Smooth muscle cell (in vitro differentiated cells): Measurements from ENCODE around the gene MPI. TPM values are rescaled to one million over a fixed set of nuclear protein-coding genes. Genes with fewer than 3 reads are reported as not detected.

Experiments used
- DNase-seq: peaks from one replicate; lab custom pipeline; 2025; ENCODE audit not compliant: unreplicated experiment; lab: John Stamatoyannopoulos, UW
- H2AFZ ChIP-seq: fragments of 200-600 bp; sonication (generic); 2 replicates; pipeline ENCODE4 v1.6.0; 2016; ENCODE audit warnings: antibody characterized with exemption, low read depth, mild to moderate bottlenecking
- H3F3A ChIP-seq: fragments of 200-600 bp; sonication (generic); 2 replicates; pipeline ENCODE4 v1.6.0; 2017; ENCODE audit warnings: antibody characterized with exemption, low read depth
- H3K27ac ChIP-seq: fragments of 200-600 bp; sonication (generic); 2 replicates; pipeline ENCODE4 v1.5.1; 2016; ENCODE audit warnings: low read depth, mild to moderate bottlenecking
- H3K27me3 ChIP-seq: fragments of 200-600 bp; sonication (generic); 2 replicates; pipeline ENCODE4 v1.6.1; 2016; ENCODE audit warnings: low read depth, mild to moderate bottlenecking
- H3K36me3 ChIP-seq: fragments of 200-600 bp; sonication (generic); 2 replicates; pipeline ENCODE4 v1.5.1; 2016; ENCODE audit warnings: low read depth
- H3K4me1 ChIP-seq: fragments of 200-600 bp; sonication (generic); 2 replicates; pipeline ENCODE4 v1.5.1; 2016; ENCODE audit warnings: low read depth
- H3K4me2 ChIP-seq: fragments of 200-600 bp; sonication (generic); 2 replicates; pipeline ENCODE4 v1.6.0; 2016; ENCODE audit warnings: mild to moderate bottlenecking
- H3K4me3 ChIP-seq: fragments of 200-600 bp; sonication (generic); 2 replicates; pipeline ENCODE4 v1.5.1; 2016; ENCODE audit warnings: mild to moderate bottlenecking
- H3K79me2 ChIP-seq: fragments of 200-600 bp; sonication (generic); 2 replicates; pipeline ENCODE4 v1.6.0; 2016; ENCODE audit warnings: low read depth, mild to moderate bottlenecking
- H3K9ac ChIP-seq: fragments of 200-600 bp; sonication (generic); 2 replicates; pipeline ENCODE4 v1.6.0; 2016; ENCODE audit warnings: low read depth
- H3K9me3 ChIP-seq: fragments of 200-600 bp; sonication (generic); replicated peaks from 2 replicates; pipeline ENCODE4 v1.5.1; 2016; ENCODE audit warnings: low read depth
- H4K20me1 ChIP-seq: fragments of 200-600 bp; sonication (generic); 2 replicates; pipeline ENCODE4 v1.6.0; 2016; ENCODE audit warnings: low read depth
- CTCF ChIP-seq: fragments of 200-600 bp; sonication (generic); IDR thresholded peaks from 2 replicates; pipeline ENCODE4 v1.5.1; 2017; ENCODE audit warnings: borderline replicate concordance, mild to moderate bottlenecking, antibody characterized with exemption; ENCODE audit not compliant: insufficient read depth, poor library complexity, severe bottlenecking
- WGBS: methylation state at CpG from one replicate; pipeline ENCODE4 v1.1.7; 2016; ENCODE audit warnings: low lambda C conversion rate; 5-methylcytosine and 5-hydroxymethylcytosine counted together
- polyA plus RNA-seq: library from polyadenylated mRNA; unstranded; fragments of >200 nt; fragmentation: Nextera tagmentation; extraction: Ambion mirVana; gene quantifications from 2 replicates; pipeline ENCODE4 v1.2.1, GENCODE V29; 2016
- total RNA-seq: library from RNA; depleted of rRNA; stranded (reverse); fragments of >200 nt; gene quantifications from 2 replicates; pipeline ENCODE4 v1.2.3, GENCODE V29; 2014

MPI gene
- total and polyA plus RNA-seq, 2 experiments from 2014 or later: 41.9 to 43.6 TPM

- H3K4me2 ChIP-seq: no peak overlapping the region
- 84% methylated on average over 11 of the region's 11 CpGs for WGBS
Measured at GRCh38 chr15:74863239-74864056, 26.4 kb upstream of the MPI start.

GRCh38 chr15:74864296-74864695 lies 25.5 kb upstream of the MPI start:
- TF ChIP-seq CTCF: no peak
- Histone ChIP-seq H3K9me3 (no peaks in the 10 kb centered on the region), H3K4me3 (no peak overlapping the region), H3K9ac (no peak overlapping the region), H3K27me3 (no peaks in the 10 kb centered on the region), H3K79me2 (peaks cover 65% of the 10 kb centered on the region), H3K36me3 (no peaks in the 10 kb centered on the region), H3K27ac (peak overlapping the region; percentile 8), H3K4me1 (no peaks in the 10 kb centered on the region), H3K4me2 (no peak overlapping the region), H2AFZ (no peak overlapping the region), H4K20me1 (peaks cover 83% of the 10 kb centered on the region), H3F3A (no peaks in the 10 kb centered on the region)
- WGBS: 92% methylated on average over 6 of the region's 6 CpGs
- no peak for DNase-seq

More at GRCh38 chr15:74863239-74864056, 26.4 kb upstream of the MPI start:
- TF ChIP-seq CTCF: no peak
- H3K4me1 ChIP-seq: no peaks in the 10 kb centered on the region
- DNase-seq: no peak
- H3K27me3 ChIP-seq: no peaks in the 10 kb centered on the region
- H3K9me3 ChIP-seq: no peaks in the 10 kb centered on the region
- H3F3A ChIP-seq: no peaks in the 10 kb centered on the region
- peak overlapping the region; percentile 55 for H3K27ac ChIP-seq
- peaks cover 83% of the 10 kb centered on the region for H4K20me1 ChIP-seq
- no peak overlapping the region for H2AFZ ChIP-seq
- H3K79me2 ChIP-seq: peaks cover 62% of the 10 kb centered on the region
- H3K4me3 ChIP-seq: no peak overlapping the region
- H3K9ac ChIP-seq: no peak overlapping the region
- no peaks in the 10 kb centered on the region for H3K36me3 ChIP-seq

- no peak overlapping the region for H2AFZ ChIP-seq
- no peaks in the 10 kb centered on the region for H3K27me3 ChIP-seq
- no peak for TF ChIP-seq CTCF
- peaks cover 67% of the 10 kb centered on the region for H3K79me2 ChIP-seq
- H3K4me3 ChIP-seq: no peak overlapping the region
- no peaks in the 10 kb centered on the region for H3K4me1 ChIP-seq
- H3K9me3 ChIP-seq: no peaks in the 10 kb centered on the region
- no peaks in the 10 kb centered on the region for H3F3A ChIP-seq
- no peak overlapping the region for H3K9ac ChIP-seq
- H4K20me1 ChIP-seq: peaks cover 83% of the 10 kb centered on the region
- H3K36me3 ChIP-seq: no peaks in the 10 kb centered on the region
- H3K4me2 ChIP-seq: no peak overlapping the region
- 80% methylated on average over 2 of the region's 2 CpGs for WGBS
- DNase-seq: no peak
- peak overlapping the region; percentile 80 for H3K27ac ChIP-seq
Measured at GRCh38 chr15:74865316-74865715, 24.5 kb upstream of the MPI start.
